ENCODE data around the gene FOXB2. TPM values are rescaled to one million over a fixed set of nuclear protein-coding genes. Genes with fewer than 3 reads are reported as not detected.

Gene FOXB2
- total and polyA plus RNA-seq, 2 donors (not counting 3 experiments of a cell fraction or from before 2014, with no cell fraction given), result not detected

DNA sequence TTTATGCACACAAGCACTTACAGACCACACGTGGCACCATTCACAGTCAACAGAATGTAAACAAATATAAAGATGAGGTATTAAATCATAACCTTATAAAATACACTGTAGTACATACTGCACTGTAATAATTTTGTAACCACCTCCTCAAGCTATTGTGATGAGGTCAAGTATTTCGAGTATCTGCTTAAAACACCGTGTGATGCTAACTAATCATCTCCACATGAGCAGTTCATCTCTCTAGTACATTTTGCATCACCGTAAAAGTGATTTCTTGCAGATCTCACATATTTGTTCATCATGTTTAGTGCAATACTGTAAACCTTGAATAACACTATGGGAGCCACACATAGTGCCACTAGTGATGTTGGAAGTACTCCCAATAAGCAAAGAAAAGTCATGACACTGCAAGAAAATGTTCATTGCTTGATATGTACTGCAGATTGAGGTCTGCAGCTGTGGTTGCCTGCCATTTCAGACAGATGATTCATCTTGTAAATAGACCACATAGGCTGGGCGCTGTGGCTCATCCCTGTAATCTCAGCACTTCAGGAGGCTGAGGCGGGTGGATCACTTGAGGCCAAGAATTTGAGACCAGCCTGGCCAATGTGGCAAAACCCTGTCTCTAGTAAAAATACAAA lies 44.3 kb downstream of the FOXB2 start:
- dilution Hi-C loops (cut with MboI; ENCODE audit: extremely low pct_ligation_motif_present, low sequenced_read_pairs), result no loop called here
- Histone ChIP-seq H3K36me3 (ENCODE audit: control insufficient read depth in 2 of 2, extremely low read depth in 1 of 2, insufficient read depth in 2 of 2, low read length in 2 of 2) (no peaks in the 10 kb centered on the region), H3K9me3 (replicated peaks; ENCODE audit: control insufficient read depth, insufficient read depth, low read length) (no peaks in the 10 kb centered on the region), H3K27me3 (ENCODE audit: control insufficient read depth in 2 of 2, insufficient read depth in 2 of 2, low read length in 2 of 2) (no peaks in the 10 kb centered on the region), H4K20me1 (replicated peaks; ENCODE audit: control insufficient read depth, extremely low read depth, insufficient read depth, low read length) (no peaks in the 10 kb centered on the region), H3K4me3 (replicated peaks in 1 of 3; ENCODE audit: insufficient read depth in 1 of 3, low read depth in 1 of 3, low read length in 3 of 3) (no peak overlapping the region), H3K4me1 (ENCODE audit: control insufficient read depth, extremely low read depth, insufficient read depth, low read length) (no peaks in the 10 kb centered on the region), H3K79me2 (ENCODE audit: control insufficient read depth, insufficient read depth, low read length) (no peaks in the 10 kb centered on the region), H3K27ac (ENCODE audit: insufficient read depth, low read depth, low read length) (no peak overlapping the region), H3K9me1 (replicated peaks; ENCODE audit: control insufficient read depth, extremely low read depth, insufficient read depth, low read length) (no peaks in the 10 kb centered on the region), H3K9ac (replicated peaks; ENCODE audit: extremely low read depth, insufficient read depth, low read length) (no peak overlapping the region), H3K4me2 (ENCODE audit: insufficient read depth, low read length) (no peak overlapping the region), H2AFZ (ENCODE audit: low read depth, low read length) (no peak overlapping the region)
- intact Hi-C loops (cut with micrococcal nuclease), result no loop called here
- ChIA-PET POLR2A (no interaction called here), CTCF (no interaction called here)
- no peak for FAIRE-seq
- BruUV-seq (replicated peaks), result no TSS peak
- DNase-seq (ENCODE audit: low read depth, low spot score), result no peak
- no peak for TF ChIP-seq JUN (IDR thresholded peaks at IDR 0.05; ENCODE audit: borderline replicate concordance, insufficient read depth, insufficient read length, low read depth)

DNA sequence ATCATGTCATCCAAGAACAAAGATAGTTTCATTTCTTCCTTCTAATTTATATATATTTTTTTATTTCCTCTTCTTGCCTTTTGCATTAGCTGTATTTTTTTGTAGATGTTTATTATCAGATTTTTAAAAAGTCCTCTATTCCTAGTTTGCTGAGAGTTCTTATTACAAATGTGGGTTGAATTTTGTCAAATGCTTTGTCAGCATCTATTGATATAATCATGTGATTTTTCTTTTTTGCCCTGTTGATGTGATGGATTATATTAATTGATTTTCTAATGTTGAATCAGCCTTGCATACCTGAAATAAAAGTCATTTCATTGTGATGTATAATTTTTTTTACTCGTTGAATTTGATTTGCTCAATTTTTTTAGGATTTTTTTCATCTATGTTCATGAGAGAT lies 46.9 kb downstream of the FOXB2 start:
- ChIA-PET CTCF (interaction anchor here (0.8 kb wide), 1 partner anchor 9 kb away, joined by 3 read pairs; no protein-coding TSS in a partner anchor), POLR2A (no interaction called here)
- TF ChIP-seq, protein P1, sequence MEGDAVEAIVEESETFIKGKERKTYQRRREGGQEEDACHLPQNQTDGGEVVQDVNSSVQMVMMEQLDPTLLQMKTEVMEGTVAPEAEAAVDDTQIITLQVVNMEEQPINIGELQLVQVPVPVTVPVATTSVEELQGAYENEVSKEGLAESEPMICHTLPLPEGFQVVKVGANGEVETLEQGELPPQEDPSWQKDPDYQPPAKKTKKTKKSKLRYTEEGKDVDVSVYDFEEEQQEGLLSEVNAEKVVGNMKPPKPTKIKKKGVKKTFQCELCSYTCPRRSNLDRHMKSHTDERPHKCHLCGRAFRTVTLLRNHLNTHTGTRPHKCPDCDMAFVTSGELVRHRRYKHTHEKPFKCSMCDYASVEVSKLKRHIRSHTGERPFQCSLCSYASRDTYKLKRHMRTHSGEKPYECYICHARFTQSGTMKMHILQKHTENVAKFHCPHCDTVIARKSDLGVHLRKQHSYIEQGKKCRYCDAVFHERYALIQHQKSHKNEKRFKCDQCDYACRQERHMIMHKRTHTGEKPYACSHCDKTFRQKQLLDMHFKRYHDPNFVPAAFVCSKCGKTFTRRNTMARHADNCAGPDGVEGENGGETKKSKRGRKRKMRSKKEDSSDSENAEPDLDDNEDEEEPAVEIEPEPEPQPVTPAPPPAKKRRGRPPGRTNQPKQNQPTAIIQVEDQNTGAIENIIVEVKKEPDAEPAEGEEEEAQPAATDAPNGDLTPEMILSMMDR (IDR thresholded peaks at IDR 0.05; ENCODE audit: extremely low read depth in 1 of 2, insufficient read depth in 1 of 2, low read depth in 1 of 2, low read length in 2 of 2), result no peak
- TF ChIP-seq POLR2A (IDR thresholded peaks at IDR 0.05; ENCODE audit: low read depth, low read length) (no peak), GATA2 (IDR thresholded peaks at IDR 0.05; ENCODE audit: insufficient read depth, insufficient read length, low read depth, low read length) (no peak), FOS (IDR thresholded peaks at IDR 0.05; ENCODE audit: borderline replicate concordance, insufficient read depth, low read length) (no peak), JUN (IDR thresholded peaks at IDR 0.05; ENCODE audit: borderline replicate concordance, insufficient read depth, insufficient read length, low read depth) (no peak), MYC (IDR thresholded peaks at IDR 0.05; ENCODE audit: low read depth, low read length) (no peak), POLR2AphosphoS5 (IDR thresholded peaks at IDR 0.05; ENCODE audit: insufficient read depth, low read depth, low read length) (no peak), EZH2 (IDR thresholded peaks at IDR 0.05; ENCODE audit: borderline replicate concordance, low read depth, low read length, severe bottlenecking) (no peak)
- TF ChIP-seq, protein P2, sequence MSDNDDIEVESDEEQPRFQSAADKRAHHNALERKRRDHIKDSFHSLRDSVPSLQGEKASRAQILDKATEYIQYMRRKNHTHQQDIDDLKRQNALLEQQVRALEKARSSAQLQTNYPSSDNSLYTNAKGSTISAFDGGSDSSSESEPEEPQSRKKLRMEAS (IDR thresholded peaks at IDR 0.05; ENCODE audit: insufficient read depth, insufficient read length), result no peak
- no peaks in the 10 kb centered on the region for H3K27me3 ChIP-seq (ENCODE audit: control insufficient read depth in 2 of 2, insufficient read depth in 2 of 2, low read length in 2 of 2)
- DNase-seq (ENCODE audit: low read depth, low spot score) (no peak), FAIRE-seq (no peak)
- H3K4me2 ChIP-seq (ENCODE audit: insufficient read depth, low read length), result no peak overlapping the region
- no TSS peak for BruUV-seq (replicated peaks)
- dilution Hi-C loops (cut with MboI; ENCODE audit: extremely low pct_ligation_motif_present, low sequenced_read_pairs), result no loop called here
- no peak overlapping the region for H3K27ac ChIP-seq (ENCODE audit: insufficient read depth, low read depth, low read length)
- H3K9ac ChIP-seq (replicated peaks; ENCODE audit: extremely low read depth, insufficient read depth, low read length), result no peak overlapping the region
- no peaks in the 10 kb centered on the region for H3K4me1 ChIP-seq (ENCODE audit: control insufficient read depth, extremely low read depth, insufficient read depth, low read length)
- H4K20me1 ChIP-seq (replicated peaks; ENCODE audit: control insufficient read depth, extremely low read depth, insufficient read depth, low read length), result no peaks in the 10 kb centered on the region
- no peaks in the 10 kb centered on the region for H3K36me3 ChIP-seq (ENCODE audit: control insufficient read depth in 2 of 2, extremely low read depth in 1 of 2, insufficient read depth in 2 of 2, low read length in 2 of 2)
- no peaks in the 10 kb centered on the region for H3K79me2 ChIP-seq (ENCODE audit: control insufficient read depth, insufficient read depth, low read length)
- intact Hi-C loops (cut with micrococcal nuclease), result no loop called here
- H2AFZ ChIP-seq (ENCODE audit: low read depth, low read length), result no peak overlapping the region
- no peak overlapping the region for H3K4me3 ChIP-seq (replicated peaks in 1 of 3; ENCODE audit: insufficient read depth in 1 of 3, low read depth in 1 of 3, low read length in 3 of 3)
- H3K9me3 ChIP-seq (replicated peaks; ENCODE audit: control insufficient read depth, insufficient read depth, low read length), result no peaks in the 10 kb centered on the region
- no peaks in the 10 kb centered on the region for H3K9me1 ChIP-seq (replicated peaks; ENCODE audit: control insufficient read depth, extremely low read depth, insufficient read depth, low read length)
